ENCODE data around the gene CUBN.

The CUBN gene

DNA sequence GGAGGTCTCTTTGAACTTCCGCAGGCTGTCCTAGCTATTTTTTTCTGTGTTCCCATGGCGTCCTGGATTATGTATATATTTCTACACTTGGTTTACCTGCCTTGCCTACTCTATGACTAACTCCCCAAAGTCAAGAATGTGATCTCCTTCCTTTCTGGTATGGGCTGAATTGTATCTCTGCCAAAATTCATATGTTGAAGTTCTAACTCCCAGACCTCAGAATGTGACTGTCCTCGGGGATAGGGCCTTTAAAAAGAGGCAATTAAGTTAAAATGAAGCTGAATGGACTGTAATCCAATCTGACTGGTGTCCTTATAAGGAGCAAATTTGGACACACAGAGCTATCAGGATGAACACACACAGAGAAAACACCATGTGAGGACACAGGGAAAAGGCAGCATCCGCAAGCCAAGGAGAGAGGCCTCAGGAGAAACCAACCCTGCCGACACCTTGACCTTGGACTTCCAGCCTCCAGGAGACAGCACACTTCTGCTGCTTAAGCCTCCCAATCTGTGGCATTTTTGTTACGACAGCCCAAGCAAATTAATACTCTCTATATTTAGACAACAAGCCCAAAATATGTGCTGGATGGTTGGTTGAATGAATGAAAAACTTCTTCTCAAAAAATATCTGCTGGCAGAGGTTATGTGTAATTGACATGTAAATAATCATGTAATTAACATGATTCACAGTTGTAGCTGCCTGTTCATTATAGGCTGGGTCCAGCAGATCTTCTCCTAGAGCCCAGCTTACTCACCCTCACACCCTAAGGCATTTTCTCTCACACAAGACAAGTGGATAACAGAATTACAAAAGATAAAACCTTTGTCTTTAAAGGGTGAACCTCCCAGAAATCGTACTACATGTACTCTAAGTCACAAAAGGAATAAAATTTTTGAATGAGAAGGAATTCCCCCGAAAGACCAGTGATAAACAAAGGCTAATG lies 123.7 kb downstream of the CUBN start:
- DNase-seq: no peak

DNA sequence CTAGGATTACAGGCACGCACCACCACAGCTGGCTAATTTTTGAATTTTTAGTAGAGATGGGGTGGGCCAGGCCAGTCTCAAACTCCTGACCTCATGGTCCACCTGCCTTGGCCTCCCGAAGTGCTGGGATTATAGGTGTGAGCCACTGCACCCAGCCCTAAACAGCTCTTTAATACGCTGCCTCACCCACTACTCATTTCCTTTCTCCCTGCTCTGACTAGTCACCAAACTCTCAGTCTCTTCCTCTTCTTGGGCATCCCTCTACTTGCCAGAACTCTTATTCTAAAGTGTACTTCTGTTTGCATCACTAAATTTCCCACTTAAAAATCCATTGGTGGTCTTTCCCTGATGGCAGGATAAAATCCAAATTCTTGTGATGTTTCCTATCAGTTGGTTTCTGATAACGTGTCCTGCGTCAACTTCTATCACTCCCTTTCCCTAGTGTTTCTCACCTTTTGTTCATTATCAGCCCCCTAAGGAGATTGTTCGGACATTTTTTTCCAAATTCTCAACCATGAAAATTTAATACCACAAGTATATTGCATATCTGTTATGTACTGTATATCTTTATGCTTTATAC lies 124.7 kb downstream of the CUBN start:
- DNase-seq: no peak

DNA sequence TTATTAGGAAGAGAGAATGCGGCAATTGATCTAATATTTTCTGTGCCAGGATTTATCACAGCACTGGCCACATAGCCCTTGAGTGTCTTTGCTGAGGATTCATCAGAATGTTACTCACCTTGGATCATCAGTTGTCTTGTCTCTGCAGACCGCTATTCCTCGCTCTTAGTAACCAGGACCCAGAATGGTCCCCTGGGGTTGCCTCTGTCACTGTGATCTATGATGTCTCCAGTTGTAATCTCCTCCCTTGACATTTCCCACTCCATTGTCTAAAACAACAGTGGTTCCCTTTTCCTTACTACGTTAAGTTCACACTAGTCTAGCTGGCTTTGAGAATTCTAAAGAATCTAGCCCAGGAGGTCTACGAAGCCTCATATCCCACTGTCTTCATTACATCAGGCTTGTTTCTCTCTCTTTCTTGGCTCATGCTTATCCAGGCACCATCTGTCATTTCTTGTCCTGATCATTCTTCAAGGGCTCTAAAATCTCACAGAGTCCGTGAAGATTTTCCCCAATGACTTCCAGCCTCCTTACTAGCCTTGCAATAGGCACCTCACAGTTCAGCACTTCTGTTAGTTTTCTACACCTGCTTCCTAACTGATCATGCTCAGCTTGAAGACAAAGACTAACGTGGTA lies 125.8 kb downstream of the CUBN start:
- no peak for DNase-seq

DNA sequence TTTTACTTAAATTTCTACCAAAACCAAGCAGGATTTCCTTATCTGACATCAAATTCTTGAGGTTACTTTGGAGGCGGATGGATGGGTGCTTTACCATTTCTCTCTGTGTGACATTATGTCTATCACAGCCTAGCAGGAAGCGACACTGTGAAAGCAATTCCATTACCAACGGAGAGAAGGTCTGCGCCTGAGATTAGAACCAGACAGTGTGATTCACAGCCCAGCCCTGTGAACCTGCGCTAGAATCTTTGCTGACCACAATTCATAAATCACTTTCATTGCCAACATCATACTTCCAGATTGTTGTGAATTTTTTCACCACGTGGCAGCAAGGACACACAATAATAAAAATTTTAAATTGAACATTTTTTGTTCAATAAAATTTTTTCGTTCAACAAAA lies 126.5 kb downstream of the CUBN start:
- DNase-seq: no peak

DNA sequence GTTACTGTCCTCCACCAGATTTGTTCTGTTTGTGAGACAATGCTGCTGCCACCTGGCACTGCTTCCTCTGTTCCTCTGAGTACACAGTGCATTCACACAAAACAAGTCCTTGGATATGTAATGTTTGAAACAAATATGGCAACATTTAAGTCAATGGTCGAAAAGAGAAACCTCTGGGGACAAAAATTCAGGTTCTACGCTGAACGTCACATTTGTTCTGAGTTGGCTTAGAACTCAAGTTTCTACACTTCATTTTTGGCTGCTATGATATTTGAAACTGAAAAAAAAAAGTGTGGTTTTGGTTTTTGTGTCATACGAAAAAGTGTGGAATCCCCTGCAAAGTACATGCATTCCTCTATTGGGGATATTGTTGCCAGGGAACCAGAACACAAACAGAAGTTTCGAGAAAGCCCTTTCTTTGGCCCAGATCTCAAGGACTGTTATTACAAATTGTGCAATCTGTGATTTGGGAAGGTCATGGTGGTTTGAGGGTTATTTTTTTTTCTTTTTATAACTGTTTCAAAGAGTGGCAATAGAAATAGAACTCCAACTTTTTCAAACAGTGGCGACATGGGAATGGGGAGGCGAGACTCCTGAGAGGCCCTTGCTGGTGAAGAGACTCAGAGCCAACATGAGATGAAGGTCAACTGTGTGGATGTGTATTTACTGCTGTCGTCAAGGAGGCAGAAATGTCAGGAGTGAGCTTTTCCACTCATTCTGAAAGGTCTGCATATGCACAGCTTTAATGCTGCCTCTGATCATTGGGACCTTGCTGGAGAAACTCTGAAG lies 127.5 kb downstream of the CUBN start:
- DNase-seq: no peak

DNA sequence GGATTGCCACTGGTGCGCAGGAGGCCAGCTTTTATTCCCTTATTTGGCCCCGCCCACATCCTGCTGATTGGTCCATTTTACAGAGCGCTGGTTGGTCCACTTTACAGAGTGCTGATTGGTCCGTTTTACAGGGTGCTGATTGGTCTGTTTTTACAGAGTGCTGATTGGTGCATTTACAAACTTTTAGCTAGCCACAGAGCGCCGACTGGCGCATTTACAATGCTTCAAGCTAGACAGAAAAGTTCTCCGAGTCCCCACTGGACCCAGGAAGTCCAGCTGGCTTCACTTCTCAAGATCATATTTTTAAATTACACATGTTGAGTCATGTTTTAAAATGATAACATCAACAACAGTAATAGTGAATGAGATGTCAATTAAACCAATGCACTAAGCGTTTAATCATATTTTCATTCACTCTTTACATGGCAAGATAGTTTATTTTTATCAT lies 128.3 kb downstream of the CUBN start:
- no peak for DNase-seq

DNA sequence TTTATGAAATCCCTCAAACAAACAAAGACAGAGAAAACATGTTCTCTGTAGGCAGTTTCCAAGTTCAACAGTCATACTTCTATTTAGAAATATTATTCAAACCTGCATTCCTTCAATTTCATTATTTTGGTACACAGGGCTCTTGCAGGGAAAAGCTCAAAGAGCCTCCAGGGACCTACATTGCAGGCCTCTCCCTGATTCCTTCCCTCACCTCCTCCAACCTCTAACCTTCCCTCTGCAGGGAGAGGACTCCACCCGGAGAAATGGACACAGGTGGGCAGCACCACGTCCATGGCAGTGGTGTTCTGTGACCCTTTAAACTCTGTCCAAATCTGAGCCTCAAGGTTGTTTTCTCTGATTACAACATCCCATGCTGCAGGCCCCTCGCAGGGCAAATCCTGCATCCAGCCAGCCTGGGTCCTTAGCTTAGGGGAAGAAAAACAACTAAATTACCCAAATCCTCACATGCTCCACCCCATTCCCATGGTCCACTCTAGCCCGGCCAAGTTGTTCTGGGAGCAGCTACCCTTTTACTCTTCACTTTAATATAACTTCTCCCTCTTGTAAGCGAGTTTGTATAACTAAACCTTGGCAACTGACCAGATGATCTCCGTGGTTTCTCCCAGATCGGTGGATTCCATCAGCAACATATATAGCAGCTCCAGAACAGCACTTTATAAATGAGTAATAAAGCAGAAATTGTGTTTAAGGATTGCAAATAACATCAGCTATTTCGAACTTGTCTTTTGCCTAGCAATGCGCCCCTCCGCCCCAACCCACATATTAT lies 129.8 kb downstream of the CUBN start:
- no peak for DNase-seq

DNA sequence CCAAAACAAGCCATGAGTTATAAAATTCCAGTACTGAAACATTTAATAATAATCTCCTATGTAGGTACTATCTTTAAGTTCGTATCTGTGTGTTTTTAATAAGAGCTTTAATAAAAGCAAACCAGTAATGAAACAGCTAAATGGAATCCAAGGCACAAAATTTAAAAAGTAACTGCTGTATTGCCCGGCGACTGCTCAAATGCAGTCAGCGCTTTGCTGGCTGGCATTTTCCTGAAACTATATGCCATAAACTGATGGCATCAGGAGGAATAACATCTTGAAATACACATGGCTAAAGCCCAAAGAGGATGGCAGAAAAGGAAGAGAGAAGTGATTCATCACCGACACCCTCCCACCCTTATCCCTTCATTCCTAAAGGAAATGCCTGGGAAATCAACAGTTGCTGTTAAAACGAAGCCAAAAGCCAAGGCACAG lies 133.1 kb downstream of the CUBN start:
- DNase-seq: no peak

DNA sequence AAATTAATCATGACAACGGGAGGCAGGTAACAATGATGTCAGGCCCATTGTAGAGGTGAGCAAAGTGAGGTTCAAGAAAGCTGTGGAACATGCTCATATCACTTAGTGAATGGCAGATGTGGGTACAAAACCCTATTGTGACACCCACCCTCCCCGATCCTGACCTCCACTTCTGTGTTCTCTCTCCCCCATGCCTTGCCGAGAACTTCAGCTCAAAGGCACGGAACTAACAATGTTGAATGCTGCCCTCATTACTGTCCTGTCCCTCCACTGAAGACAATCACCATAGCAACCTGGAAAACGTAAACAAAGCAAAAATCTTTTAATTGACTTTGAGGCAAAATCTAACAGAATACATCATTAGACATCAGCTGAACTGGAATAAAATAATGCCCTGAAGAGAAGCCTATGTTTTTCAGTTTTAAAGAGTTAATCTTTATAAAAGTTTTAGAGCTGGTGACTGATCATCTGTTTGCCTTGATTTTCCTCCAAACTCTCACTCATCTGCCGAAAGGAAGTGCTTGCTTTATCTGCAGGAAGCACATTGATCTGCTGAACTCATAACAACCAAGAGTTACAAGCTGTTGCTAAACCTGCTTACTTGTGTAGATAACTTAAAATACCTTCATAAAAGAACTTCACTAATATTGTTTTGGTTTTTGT lies 133.6 kb downstream of the CUBN start:
- DNase-seq: no peak

DNA sequence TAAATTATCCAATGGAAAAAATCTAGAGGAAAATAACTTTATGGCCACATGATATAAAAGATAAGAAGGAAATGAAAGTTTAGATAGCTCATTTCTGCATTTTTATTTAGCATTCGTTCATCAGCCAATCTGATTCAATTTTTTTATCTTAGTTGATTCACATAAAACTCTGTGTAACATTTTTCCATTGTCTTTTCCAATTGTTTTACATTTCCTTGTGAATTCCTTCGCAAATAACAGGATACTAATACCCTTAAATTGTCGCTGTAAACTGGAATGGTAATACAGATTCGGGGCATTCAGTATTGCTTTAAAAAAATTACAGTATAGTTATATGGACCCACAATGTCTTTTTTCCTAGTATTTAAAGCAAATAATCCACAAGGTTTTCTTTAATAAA lies 136.4 kb downstream of the CUBN start:
- no peak for DNase-seq

DNA sequence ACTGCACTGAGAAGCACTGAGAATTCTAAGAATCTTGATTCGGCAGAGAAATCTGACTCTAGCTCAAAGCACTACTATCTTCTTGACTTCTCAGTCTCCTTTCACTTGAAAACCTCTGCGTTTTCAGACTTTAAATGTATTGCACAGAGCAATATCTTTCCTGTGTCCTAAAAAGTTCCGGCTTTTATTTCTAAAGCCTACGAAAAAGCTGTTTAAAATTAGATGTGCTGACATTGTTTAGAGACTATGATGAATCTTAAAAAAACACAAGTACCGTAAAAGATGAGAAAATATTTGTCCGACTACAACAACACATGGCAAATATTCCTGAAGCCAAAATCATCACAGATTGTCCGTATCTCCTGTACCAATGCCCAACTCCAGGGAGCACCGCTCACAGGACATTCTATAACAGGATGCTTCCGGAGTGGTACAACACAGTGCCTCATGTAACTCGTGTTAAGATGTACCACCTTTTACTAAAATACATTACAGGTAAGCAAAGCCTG lies 136.9 kb downstream of the CUBN start:
- DNase-seq: no peak

DNA sequence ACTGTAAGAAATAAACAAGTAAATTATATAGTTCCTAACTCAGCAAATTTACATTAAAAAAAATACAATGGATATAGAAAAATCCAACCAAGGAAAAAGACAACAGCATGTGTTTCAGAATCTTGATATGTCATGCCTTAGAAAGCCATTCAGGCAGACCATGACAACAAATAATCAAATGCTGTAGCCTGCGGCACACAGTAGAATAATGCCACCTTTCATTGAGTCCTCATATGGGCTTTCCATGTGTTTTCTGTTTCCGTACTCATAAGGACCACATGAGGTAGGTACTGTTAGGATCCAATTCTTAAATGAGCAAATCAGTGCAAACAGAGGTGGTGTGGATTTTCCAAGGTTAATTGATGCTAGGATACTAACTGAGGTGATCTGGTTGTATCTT lies 138.6 kb downstream of the CUBN start:
- no peak for DNase-seq

DNA sequence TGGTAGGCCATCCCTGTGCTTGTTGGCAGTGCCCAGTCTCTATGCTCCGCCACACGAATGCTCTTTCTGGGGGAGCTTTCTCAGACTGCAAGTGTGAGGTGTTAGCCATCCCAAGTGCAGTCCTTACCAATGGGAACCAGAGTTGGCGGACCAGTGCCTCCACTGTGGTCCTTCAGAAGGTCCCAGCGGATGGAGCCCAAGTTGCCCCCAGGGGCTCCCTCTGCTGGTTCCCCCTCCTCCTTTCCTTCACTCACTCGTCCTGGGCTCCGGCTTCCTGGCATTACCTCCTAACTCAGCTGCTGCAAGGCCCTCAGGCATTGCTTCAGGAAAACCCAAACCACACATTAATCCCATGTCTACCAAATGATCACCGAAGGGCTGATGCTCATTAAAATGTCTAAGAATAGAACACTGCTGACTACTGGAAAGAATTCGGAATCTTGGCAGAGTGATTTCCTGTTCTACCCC lies 139.8 kb downstream of the CUBN start:
- no peak for DNase-seq

DNA sequence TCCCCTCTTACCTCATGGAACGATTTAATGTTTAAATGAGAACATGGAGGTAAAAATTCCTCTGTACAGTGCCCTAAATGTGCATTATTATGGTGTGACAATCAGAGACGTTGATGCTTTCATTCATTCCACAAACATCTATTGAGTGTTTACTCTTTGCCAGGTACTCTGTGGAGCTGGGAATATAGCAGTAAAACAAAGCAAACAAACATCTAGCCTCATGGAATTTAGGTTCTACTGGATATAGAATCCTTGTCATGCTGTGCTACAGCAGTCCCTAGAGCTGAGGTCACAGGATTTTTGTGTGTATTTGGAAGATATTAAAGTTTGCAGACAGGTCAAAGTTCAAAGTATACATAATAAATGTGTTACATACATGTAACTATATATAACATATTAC lies 140.7 kb downstream of the CUBN start:
- no peak for DNase-seq

DNA sequence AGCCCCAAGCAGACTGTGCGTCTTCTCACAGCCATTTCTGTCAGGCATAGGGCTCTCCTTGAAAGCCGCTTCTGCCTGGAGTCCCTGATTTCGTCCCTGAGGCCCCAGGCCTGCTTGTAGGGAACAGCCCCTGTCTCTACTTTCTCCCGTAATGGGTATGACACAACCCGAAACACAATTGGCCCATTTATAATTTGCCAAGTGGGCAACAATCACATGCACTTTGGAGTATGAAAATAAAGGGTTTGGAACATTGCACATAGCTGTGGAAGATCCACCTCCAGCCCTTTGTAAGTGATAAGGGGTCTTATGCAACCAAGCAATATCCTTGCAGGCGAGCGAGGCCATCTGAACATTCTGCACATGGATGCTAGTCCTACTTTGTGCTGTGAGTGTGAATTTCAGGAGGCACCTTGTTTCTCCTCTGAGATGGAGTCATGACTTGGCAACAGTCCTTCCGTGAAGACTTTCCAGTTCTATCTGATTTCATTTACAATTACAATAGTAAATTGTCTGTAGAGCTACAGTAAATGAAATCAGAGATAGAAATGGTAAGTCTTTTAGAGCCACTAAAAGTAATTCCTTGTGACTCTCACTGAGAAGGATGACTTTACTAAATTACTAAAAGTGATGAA lies 141.5 kb downstream of the CUBN start:
- no peak for DNase-seq

DNA sequence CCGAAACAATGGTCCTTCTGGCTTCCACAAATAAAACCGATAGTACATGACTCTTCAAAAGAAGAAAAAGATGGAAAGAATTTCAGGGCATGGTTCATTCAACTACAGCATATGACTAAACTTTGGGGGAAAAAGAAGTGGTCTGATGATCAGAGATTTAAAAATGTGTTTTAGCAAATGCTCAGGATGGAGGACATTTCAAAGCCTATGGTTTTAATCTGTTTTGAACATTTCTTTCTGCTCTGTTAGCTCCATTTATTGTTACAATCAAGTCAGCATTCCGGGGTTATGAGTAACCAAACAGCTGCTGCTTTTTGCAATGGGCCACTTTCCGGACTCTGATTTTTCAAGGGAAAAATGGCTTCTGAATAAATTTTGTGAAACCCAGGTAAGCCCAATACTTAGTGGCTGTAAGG lies 142.4 kb downstream of the CUBN start:
- DNase-seq: no peak

DNA sequence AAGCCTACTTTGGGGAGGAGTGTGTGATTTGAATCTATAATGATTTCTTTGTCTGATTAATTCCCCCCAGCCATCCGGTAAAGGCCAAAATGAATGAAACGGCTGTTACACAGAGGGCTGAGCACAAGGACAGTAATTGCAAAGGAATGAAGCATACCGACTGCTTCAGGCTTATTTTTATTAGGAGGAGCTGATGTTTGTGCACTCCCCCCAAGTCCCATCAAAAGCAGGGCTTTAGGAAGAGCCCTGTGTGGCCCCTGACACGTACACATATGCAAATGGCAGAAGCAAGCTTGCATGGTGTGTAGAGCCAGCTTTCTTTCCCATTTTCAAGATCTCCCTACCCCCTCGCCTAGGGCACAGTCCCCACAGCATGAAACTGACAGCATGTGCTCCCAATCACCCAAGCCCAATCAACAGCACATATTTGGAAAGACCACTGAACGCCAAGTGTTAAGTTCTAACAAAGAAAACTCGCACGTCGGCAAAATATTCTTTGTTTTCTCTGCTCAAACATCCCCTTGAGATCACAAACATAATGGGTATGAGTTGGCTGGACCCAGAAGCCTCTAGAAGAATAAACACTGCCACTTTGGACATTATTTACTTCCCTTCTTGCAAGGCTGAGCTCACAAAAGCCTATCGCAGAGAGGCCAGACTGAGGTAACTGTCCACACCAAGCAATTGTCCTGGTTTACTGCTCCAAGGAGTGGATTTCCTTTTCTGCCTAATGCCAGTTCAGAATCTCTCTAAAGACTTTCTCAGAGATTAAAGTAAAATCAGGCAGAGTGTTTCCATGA lies 143.0 kb downstream of the CUBN start:
- DNase-seq: no peak

DNA sequence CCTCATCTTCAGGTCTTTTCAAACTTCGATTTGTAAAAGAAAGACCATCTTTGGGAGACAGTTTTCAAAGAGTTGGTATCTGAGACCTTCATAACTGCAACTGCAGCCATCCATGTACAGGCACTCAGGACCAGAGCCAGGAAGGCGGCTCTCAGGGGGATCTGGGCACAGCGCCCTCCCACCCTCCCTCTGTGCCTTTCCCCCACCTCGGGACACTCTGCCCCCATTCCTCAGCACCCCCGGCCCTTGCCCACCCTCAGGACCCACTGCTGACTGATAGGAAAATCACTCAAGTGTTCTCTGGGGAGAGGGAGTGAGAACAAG lies 143.6 kb downstream of the CUBN start:
- no peak for DNase-seq

DNA sequence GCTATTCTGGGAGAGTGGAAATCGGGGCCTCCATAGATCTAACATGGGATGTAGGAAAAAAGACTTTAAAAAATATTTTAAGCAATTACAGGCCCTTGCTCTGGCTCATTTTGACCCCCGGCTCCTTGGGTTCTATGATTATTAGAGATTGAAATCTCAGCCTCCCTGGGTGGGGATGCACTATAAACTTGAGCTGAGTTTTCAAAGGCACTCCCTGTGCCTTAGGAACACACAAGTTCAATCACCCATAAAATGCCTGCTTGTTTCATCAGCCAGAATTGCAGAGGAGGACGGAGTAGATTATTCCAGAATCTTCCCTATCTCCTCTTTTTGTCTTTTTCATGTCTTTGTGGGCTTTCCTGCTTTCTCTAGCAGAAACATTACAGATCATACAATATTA lies 145.4 kb downstream of the CUBN start:
- no peak for DNase-seq

DNA sequence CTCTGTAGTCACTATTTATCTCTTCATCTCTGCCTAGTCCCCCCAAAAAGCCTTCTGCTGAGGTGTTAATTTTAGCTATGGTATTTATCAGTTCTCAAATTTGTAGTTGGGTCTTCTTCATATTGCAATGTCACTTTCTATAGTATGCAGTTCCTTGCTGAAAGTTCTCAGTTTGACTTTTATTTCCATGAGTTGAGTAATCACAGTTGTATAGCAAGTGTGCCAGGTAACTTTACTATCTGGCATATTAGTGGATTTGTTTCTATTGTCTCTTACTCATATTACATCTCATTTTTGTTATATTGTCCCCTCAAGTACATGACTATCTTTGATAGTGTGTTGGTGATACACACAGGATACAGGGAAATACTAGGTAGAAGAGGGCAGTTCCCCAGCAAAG lies 152.8 kb downstream of the CUBN start:
- no peak for DNase-seq

All from COR-L47 (cell line).